HepG2 (cell line): Measurements from ENCODE around the gene DPM1. TPM values are rescaled to one million over a fixed set of nuclear protein-coding genes. Genes with fewer than 3 reads are reported as not detected.

Experiments
- CAMTA2 ChIP-seq: sonication (generic); formaldehyde crosslinking; IDR thresholded peaks from 2 replicates; pipeline ENCODE4 v1.4.0; 2020; ENCODE audit warnings: mild to moderate bottlenecking, missing genetic modification reagents, borderline replicate concordance
- CENPX ChIP-seq: sonication (generic); formaldehyde crosslinking; IDR thresholded peaks from 2 replicates; pipeline ENCODE4 v1.9.0; 2021; ENCODE audit warnings: mild to moderate bottlenecking, missing genetic modification reagents, moderate library complexity
- HDAC1 ChIP-seq: sonication (generic); formaldehyde crosslinking; IDR thresholded peaks from 2 replicates; pipeline ENCODE4 v1.5.1; 2020; ENCODE audit warnings: mild to moderate bottlenecking, missing genetic modification reagents
- ISL2 ChIP-seq: sonication (generic); formaldehyde crosslinking; IDR thresholded peaks from 2 replicates; pipeline ENCODE4 v1.5.0; 2020; ENCODE audit warnings: missing genetic modification reagents
- JARID2 ChIP-seq: sonication (generic); formaldehyde crosslinking; IDR thresholded peaks from 2 replicates; pipeline ENCODE4 v1.8.1; 2023; ENCODE audit warnings: missing genetic modification reagents, inconsistent platforms; ENCODE audit not compliant: insufficient replicate concordance
- KLF9 ChIP-seq: IDR thresholded peaks from 2 replicates; pipeline ENCODE4 v1.6.1; 2016; ENCODE audit warnings: low read depth
- NCOA5 ChIP-seq: sonication (generic); formaldehyde crosslinking; IDR thresholded peaks from 2 replicates; pipeline ENCODE4 v1.4.0; 2020; ENCODE audit warnings: missing genetic modification reagents
- NR2C2 ChIP-seq: sonication (generic); formaldehyde crosslinking; IDR thresholded peaks from 2 replicates; pipeline ENCODE4 v1.4.0; 2020; ENCODE audit warnings: missing genetic modification reagents, mild to moderate bottlenecking, moderate library complexity, borderline replicate concordance
- RXRA ChIP-seq: sonication (generic); formaldehyde crosslinking; IDR thresholded peaks from 2 replicates; pipeline ENCODE4 v1.5.1; 2020; ENCODE audit warnings: missing genetic modification reagents
- U2AF1 ChIP-seq: fragments of 200-400 bp; formaldehyde crosslinking; optimal IDR thresholded peaks from 2 replicates; pipeline ENCODE3; 2017; ENCODE audit warnings: mild to moderate bottlenecking, low read depth, low read length
- ZFP82 ChIP-seq: sonication (generic); formaldehyde crosslinking; IDR thresholded peaks from 2 replicates; pipeline ENCODE4 v1.5.1; 2020; ENCODE audit warnings: mild to moderate bottlenecking, missing genetic modification reagents, borderline replicate concordance
- ZFY ChIP-seq: sonication (generic); formaldehyde crosslinking; IDR thresholded peaks from 2 replicates; pipeline ENCODE4 v1.4.0; 2020; ENCODE audit warnings: missing genetic modification reagents
- ZNF253 ChIP-seq: sonication (generic); formaldehyde crosslinking; IDR thresholded peaks from 2 replicates; pipeline ENCODE4 v1.8.0; 2022; ENCODE audit warnings: mild to moderate bottlenecking, missing genetic modification reagents, borderline replicate concordance
- ZNF274 ChIP-seq: sonication (generic); formaldehyde crosslinking; IDR thresholded peaks from 2 replicates; pipeline ENCODE4 v1.5.1; 2020; ENCODE audit warnings: mild to moderate bottlenecking, missing genetic modification reagents
- ZNF546 ChIP-seq: sonication (generic); formaldehyde crosslinking; conservative IDR thresholded peaks from 2 replicates; pipeline ENCODE4 v1.8.1; 2023; ENCODE audit warnings: mild to moderate bottlenecking, missing genetic modification reagents
- ZNF788 ChIP-seq: sonication (generic); formaldehyde crosslinking; IDR thresholded peaks from 2 replicates; pipeline ENCODE4 v1.5.0; 2020; ENCODE audit warnings: mild to moderate bottlenecking, missing genetic modification reagents, borderline replicate concordance
- polyA plus RNA-seq, 8 experiments: library from polyadenylated mRNA; depleted of rRNA in 3 of 8; stranded (reverse) in 7 of 8; unstranded in 1 of 8; fragments of >200 nt; fragmentation: Illumina TruSeq in 4 of 8; extraction: Trizol in 4 of 8; gene quantifications; 2 replicates each; pipeline versions ENCODE4 v1.2.1 to v1.2.3, GENCODE V29; 2011 to 2016; ENCODE audit warnings: low read depth in 4 of 8, missing spikeins in 1 of 8, mixed read lengths in 1 of 8; ENCODE audit not compliant: insufficient read depth in 1 of 8
- total RNA-seq, 5 experiments: library from RNA; depleted of rRNA; stranded (reverse); fragments of >200 nt; fragmentation: Illumina TruSeq; extraction: Trizol; gene quantifications; 2 replicates each; pipeline ENCODE4 v1.2.3, GENCODE V29; 2016; ENCODE audit warnings: low read depth in 1 of 5
- TF ChIP-seq, protein P1 (sequence below), 2 experiments: sonication (generic) in 1 of 2; formaldehyde crosslinking in 1 of 2; IDR thresholded peaks; 2 replicates each; pipeline versions ENCODE4 v1.4.0 to v1.6.1; 2018 to 2020; ENCODE audit warnings: missing genetic modification reagents in 2 of 2, borderline replicate concordance in 1 of 2, low read depth in 1 of 2, mild to moderate bottlenecking in 1 of 2, missing biosample characterization in 1 of 2
- TF ChIP-seq, protein P2 (sequence below): sonication (generic); formaldehyde crosslinking; IDR thresholded peaks from 2 replicates; pipeline ENCODE4 v1.4.0; 2020; ENCODE audit warnings: missing genetic modification reagents, borderline replicate concordance
- TF ChIP-seq, protein P3 (sequence below): sonication (generic); formaldehyde crosslinking; IDR thresholded peaks from 2 replicates; pipeline ENCODE4 v1.4.0; 2020; ENCODE audit warnings: mild to moderate bottlenecking, missing genetic modification reagents, borderline replicate concordance
- TF ChIP-seq, protein P4 (sequence below): sonication (generic); formaldehyde crosslinking; IDR thresholded peaks from 2 replicates; pipeline ENCODE4 v1.5.0; 2020; ENCODE audit warnings: missing genetic modification reagents, mild to moderate bottlenecking, borderline replicate concordance
- TF ChIP-seq, protein P5 (sequence below): IDR thresholded peaks from 2 replicates; pipeline ENCODE4 v1.6.1; 2016; ENCODE audit warnings: missing genetic modification reagents, missing compliant biosample characterization

The DPM1 gene
- total and polyA plus RNA-seq, 2 of the 13 experiments (the other 11 are each of a cell fraction or from before 2014, with no cell fraction given), result 83.2 to 161 TPM

DNA sequence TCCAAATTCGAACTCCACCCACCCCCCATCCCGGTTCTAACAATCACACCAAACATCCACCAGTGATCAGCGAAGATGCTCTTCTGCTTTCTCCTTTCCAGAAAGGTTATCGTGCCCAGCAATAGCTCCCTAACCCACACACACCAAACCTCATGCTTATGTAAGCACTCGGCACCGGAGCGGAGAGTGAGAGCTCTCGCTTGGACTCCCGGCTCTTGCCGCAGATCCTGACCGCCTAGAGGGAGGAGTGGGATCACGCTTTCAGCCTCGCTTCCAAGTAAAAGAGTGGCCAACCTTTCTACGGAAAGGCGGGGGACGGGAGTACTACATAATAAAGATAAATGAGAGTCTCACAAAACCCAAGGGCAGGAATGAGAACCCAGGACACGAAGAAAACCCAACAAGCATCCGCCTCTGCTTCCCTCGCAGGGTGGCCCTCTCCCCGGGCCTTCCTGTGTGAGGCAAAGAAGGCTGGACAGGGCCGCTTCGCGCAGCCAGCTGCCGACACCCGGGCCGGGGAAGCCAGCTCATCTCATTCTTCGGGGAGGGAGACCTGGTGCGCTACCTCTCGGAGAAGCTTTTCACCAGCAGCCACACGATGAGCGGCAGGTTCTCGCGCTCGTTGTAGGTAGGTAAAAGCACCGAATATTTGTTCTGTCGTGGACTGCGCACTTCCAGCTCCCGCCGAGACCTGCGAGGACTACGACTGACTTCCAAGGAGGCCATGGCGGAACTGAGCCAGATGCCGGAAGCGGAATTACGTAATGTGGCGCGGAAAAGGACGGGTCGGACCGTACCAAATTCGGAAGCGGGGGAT is at the start of gene DPM1 (continued):
- TF ChIP-seq KLF9 (CRISPR knock-in tag), result peak; percentile 52; the same call in 1 of the 2 replicates
- TF ChIP-seq JARID2, result peak; percentile 43
- TF ChIP-seq, protein P1, sequence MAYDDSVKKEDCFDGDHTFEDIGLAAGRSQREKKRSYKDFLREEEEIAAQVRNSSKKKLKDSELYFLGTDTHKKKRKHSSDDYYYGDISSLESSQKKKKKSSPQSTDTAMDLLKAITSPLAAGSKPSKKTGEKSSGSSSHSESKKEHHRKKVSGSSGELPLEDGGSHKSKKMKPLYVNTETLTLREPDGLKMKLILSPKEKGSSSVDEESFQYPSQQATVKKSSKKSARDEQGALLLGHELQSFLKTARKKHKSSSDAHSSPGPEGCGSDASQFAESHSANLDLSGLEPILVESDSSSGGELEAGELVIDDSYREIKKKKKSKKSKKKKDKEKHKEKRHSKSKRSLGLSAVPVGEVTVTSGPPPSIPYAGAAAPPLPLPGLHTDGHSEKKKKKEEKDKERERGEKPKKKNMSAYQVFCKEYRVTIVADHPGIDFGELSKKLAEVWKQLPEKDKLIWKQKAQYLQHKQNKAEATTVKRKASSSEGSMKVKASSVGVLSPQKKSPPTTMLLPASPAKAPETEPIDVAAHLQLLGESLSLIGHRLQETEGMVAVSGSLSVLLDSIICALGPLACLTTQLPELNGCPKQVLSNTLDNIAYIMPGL (CRISPR knock-in tag; IDR thresholded peaks at IDR 0.05; ENCODE audit: borderline replicate concordance in 1 of 2, low read depth in 1 of 2), result peak; percentile 81 to 88
- no peak for TF ChIP-seq ZNF546 (CRISPR knock-in tag)
- no peak for TF ChIP-seq NCOA5 (CRISPR knock-in tag)
- TF ChIP-seq, protein P2, sequence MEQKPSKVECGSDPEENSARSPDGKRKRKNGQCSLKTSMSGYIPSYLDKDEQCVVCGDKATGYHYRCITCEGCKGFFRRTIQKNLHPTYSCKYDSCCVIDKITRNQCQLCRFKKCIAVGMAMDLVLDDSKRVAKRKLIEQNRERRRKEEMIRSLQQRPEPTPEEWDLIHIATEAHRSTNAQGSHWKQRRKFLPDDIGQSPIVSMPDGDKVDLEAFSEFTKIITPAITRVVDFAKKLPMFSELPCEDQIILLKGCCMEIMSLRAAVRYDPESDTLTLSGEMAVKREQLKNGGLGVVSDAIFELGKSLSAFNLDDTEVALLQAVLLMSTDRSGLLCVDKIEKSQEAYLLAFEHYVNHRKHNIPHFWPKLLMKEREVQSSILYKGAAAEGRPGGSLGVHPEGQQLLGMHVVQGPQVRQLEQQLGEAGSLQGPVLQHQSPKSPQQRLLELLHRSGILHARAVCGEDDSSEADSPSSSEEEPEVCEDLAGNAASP (CRISPR knock-in tag), result no peak
- TF ChIP-seq NR2C2 (CRISPR knock-in tag), result no peak
- peak; percentile 80 for TF ChIP-seq RXRA (CRISPR knock-in tag)
- TF ChIP-seq ZNF253 (CRISPR knock-in tag), result no peak
- TF ChIP-seq, protein P3, sequence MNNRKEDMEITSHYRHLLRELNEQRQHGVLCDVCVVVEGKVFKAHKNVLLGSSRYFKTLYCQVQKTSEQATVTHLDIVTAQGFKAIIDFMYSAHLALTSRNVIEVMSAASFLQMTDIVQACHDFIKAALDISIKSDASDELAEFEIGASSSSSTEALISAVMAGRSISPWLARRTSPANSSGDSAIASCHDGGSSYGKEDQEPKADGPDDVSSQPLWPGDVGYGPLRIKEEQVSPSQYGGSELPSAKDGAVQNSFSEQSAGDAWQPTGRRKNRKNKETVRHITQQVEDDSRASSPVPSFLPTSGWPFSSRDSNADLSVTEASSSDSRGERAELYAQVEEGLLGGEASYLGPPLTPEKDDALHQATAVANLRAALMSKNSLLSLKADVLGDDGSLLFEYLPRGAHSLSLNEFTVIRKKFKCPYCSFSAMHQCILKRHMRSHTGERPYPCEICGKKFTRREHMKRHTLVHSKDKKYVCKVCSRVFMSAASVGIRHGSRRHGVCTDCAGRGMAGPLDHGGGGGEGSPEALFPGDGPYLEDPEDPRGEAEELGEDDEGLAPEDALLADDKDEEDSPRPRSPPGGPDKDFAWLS (CRISPR knock-in tag), result no peak
- peak; percentile 82; the same call in 1 of the 2 replicates for TF ChIP-seq ZNF274 (CRISPR knock-in tag)
- TF ChIP-seq ZFY (CRISPR knock-in tag), result peak; percentile 87
- TF ChIP-seq CENPX (CRISPR knock-in tag), result no peak
- TF ChIP-seq ZFP82 (CRISPR knock-in tag), result no peak
- TF ChIP-seq, protein P4, sequence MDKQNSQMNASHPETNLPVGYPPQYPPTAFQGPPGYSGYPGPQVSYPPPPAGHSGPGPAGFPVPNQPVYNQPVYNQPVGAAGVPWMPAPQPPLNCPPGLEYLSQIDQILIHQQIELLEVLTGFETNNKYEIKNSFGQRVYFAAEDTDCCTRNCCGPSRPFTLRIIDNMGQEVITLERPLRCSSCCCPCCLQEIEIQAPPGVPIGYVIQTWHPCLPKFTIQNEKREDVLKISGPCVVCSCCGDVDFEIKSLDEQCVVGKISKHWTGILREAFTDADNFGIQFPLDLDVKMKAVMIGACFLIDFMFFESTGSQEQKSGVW (CRISPR knock-in tag), result no peak; the same call in 1 of the 2 replicates
- no peak; the same call in 1 of the 2 replicates for TF ChIP-seq CAMTA2 (CRISPR knock-in tag)
- TF ChIP-seq ZNF788, result no peak
- no peak for TF ChIP-seq ISL2
- no peak for TF ChIP-seq U2AF1
- TF ChIP-seq HDAC1, result peak; percentile 64; the same call in 1 of the 2 replicates
- TF ChIP-seq, protein P5, sequence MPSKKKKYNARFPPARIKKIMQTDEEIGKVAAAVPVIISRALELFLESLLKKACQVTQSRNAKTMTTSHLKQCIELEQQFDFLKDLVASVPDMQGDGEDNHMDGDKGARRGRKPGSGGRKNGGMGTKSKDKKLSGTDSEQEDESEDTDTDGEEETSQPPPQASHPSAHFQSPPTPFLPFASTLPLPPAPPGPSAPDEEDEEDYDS (CRISPR knock-in tag), result peak; percentile 97
